Keratinocyte (primary cell): ENCODE measurements around the gene LGALS7. TPM values are rescaled to one million over a fixed set of nuclear protein-coding genes. Genes with fewer than 3 reads are reported as not detected.

Experiments used
- DNase-seq: peaks from one replicate; pipeline ENCODE4 v3.0.0-alpha.2; 2011; ENCODE audit warnings: low read depth, missing footprints, low spot score
- FAIRE-seq: peaks from 2 replicates; lab custom pipeline; 2011; peaks lifted over from hg19 to GRCh38; lab: Jason Lieb, UNC
- H2AFZ ChIP-seq: 2 replicates; pipeline ENCODE4 v1.6.0; 2012; ENCODE audit warnings: low read length, control low read depth, inconsistent platforms; ENCODE audit not compliant: control insufficient read depth
- H3K27ac ChIP-seq: 2 replicates; pipeline ENCODE4 v1.5.1; 2011; ENCODE audit warnings: low read length; ENCODE audit not compliant: control insufficient read depth, insufficient read depth
- H3K27me3 ChIP-seq: 3 replicates; pipeline ENCODE4 v1.6.0; 2011; ENCODE audit warnings: low read length; ENCODE audit not compliant: control insufficient read depth, insufficient read depth; ENCODE audit errors: extremely low read depth
- H3K36me3 ChIP-seq, 2 experiments: 2 replicates in 1 of 2; 3 replicates in 1 of 2; pipeline ENCODE4 v1.5.1; 2011; ENCODE audit warnings: low read length in 2 of 2, mild to moderate bottlenecking in 1 of 2; ENCODE audit not compliant: control insufficient read depth in 2 of 2, insufficient read depth in 2 of 2; ENCODE audit errors: extremely low read depth in 1 of 2
- H3K4me1 ChIP-seq: 3 replicates; pipeline ENCODE4 v1.5.1; 2011; ENCODE audit warnings: low read length; ENCODE audit not compliant: control insufficient read depth, insufficient read depth; ENCODE audit errors: extremely low read depth
- H3K4me2 ChIP-seq: 3 replicates; pipeline ENCODE4 v1.6.0; 2011; ENCODE audit warnings: low read depth, low read length; ENCODE audit not compliant: control insufficient read depth, insufficient read depth; ENCODE audit errors: extremely low read depth
- H3K4me3 ChIP-seq, 3 experiments: fragments of 200-600 bp in 1 of 3; sonication (generic) in 1 of 3; 2 replicates in 2 of 3; 3 replicates in 1 of 3; pipeline ENCODE4 v1.5.1; 2011 to 2016; ENCODE audit warnings: low read length in 3 of 3, mild to moderate bottlenecking in 3 of 3, control low read depth in 2 of 3, inconsistent platforms in 1 of 3, low read depth in 1 of 3, mixed read lengths in 1 of 3, mixed run types in 1 of 3, moderate library complexity in 1 of 3; ENCODE audit not compliant: control insufficient read depth in 2 of 3, insufficient read depth in 2 of 3; ENCODE audit errors: extremely low read depth in 1 of 3
- H3K79me2 ChIP-seq: 2 replicates; pipeline ENCODE4 v1.6.0; 2012; ENCODE audit warnings: low read length; ENCODE audit not compliant: control insufficient read depth, insufficient read depth
- H3K9ac ChIP-seq: 3 replicates; pipeline ENCODE4 v1.6.0; 2011; ENCODE audit warnings: low read length; ENCODE audit not compliant: control insufficient read depth, insufficient read depth; ENCODE audit errors: extremely low read depth
- H3K9me1 ChIP-seq: 3 replicates; pipeline ENCODE4 v1.6.0; 2011; ENCODE audit warnings: low read length; ENCODE audit not compliant: control insufficient read depth, insufficient read depth; ENCODE audit errors: extremely low read depth
- H3K9me3 ChIP-seq: 2 replicates; pipeline ENCODE4 v1.5.1; 2012; ENCODE audit warnings: low read depth, low read length; ENCODE audit not compliant: control insufficient read depth
- H4K20me1 ChIP-seq: 3 replicates; pipeline ENCODE4 v1.6.0; 2011; ENCODE audit warnings: low read length; ENCODE audit not compliant: control insufficient read depth, insufficient read depth; ENCODE audit errors: extremely low read depth
- EZH2 ChIP-seq: IDR thresholded peaks from one replicate; pipeline ENCODE4 v1.6.1; 2012; ENCODE audit warnings: inconsistent platforms, mild to moderate bottlenecking, low read length, moderate library complexity
- dilution Hi-C: fragments of 300-500 bp; cut with MboI; formaldehyde crosslinking; loops from one replicate; pipeline ENCODE4 v1.7.0; 2020; ENCODE audit warnings: low sequenced_read_pairs; ENCODE audit not compliant: extremely low pct_ligation_motif_present
- polyA plus RNA-seq, 5 experiments: library from polyadenylated mRNA; depleted of rRNA in 3 of 5; stranded (reverse) in 3 of 5; stranded (forward) in 1 of 5; unstranded in 1 of 5; fragments of >200 nt; gene quantifications; 1 replicate in 1 of 5; 2 replicates in 3 of 5; 3 replicates in 1 of 5; pipeline versions ENCODE4 v1.2.1 to v1.2.3, GENCODE V29; 2011 to 2012; ENCODE audit warnings: missing spikeins in 2 of 5, low read depth in 1 of 5, low replicate concordance in 1 of 5
- small RNA-seq, 3 experiments: library from RNA; depleted of rRNA; stranded (forward); fragments of <200 nt; gene quantifications; one replicate each; pipeline ENCODE3, GENCODE V24; 2012; ENCODE audit warnings: low read depth in 3 of 3, low replicate concordance in 1 of 3; ENCODE audit not compliant: insufficient read length in 3 of 3
- TF ChIP-seq, protein P1 (sequence below), 3 experiments: IDR thresholded peaks in 1 of 3; conservative IDR thresholded peaks in 1 of 3; optimal IDR thresholded peaks in 1 of 3; 2 replicates in 2 of 3; 3 replicates in 1 of 3; pipeline versions ENCODE3 to v1.5.1; 2011; ENCODE audit warnings: low read length in 3 of 3, mild to moderate bottlenecking in 3 of 3, moderate library complexity in 2 of 3, control low read depth in 1 of 3, inconsistent platforms in 1 of 3; ENCODE audit not compliant: insufficient read depth in 2 of 3; ENCODE audit errors: extremely low read depth in 1 of 3

The LGALS7 gene
- polyA plus RNA-seq, 1 donor (not counting 4 experiments of a cell fraction or from before 2014, with no cell fraction given) = 9.1 TPM

DNA sequence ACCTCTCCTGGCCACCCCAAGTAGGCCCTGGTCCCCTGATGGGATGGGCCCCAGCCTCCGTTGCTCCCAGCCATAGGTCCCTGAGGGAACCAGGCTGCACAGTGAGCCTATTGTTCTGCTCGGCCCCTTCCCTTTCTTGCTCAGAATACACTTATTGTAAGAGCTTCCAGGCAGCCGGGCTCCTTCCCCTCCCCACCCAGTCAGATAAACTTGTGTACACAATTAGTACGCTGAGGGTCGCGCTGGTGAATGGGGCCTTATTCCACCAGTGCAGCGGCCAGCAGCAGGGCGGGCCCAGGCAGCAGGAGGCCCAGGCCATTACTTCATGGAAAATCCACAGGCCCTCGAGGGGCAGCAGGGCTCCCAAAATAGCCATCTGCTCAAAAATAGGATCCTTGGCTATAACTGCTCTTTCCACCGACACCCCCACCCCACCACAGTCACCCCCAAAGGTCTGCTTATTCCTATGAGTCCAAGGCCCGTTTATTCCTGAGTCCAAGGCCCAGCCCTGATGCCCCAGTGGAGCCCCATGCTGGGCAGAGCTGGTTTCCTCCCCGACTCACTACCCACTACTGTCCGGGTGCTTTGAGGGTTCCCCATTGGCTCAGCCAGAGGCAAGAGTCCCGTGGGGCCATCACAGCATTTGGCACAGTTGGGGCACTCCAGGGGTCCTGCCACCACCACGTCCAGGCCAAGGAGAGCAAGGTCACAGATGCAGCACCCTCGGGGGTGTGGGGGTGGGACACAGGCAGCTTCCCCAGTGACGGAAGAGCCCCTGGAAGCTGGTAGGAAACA is 51.1 kb downstream of the LGALS7 start:
- no peak overlapping the region for H3K27ac ChIP-seq
- TF ChIP-seq EZH2 = no peak
- TF ChIP-seq, protein P1, sequence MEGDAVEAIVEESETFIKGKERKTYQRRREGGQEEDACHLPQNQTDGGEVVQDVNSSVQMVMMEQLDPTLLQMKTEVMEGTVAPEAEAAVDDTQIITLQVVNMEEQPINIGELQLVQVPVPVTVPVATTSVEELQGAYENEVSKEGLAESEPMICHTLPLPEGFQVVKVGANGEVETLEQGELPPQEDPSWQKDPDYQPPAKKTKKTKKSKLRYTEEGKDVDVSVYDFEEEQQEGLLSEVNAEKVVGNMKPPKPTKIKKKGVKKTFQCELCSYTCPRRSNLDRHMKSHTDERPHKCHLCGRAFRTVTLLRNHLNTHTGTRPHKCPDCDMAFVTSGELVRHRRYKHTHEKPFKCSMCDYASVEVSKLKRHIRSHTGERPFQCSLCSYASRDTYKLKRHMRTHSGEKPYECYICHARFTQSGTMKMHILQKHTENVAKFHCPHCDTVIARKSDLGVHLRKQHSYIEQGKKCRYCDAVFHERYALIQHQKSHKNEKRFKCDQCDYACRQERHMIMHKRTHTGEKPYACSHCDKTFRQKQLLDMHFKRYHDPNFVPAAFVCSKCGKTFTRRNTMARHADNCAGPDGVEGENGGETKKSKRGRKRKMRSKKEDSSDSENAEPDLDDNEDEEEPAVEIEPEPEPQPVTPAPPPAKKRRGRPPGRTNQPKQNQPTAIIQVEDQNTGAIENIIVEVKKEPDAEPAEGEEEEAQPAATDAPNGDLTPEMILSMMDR (optimal IDR thresholded peaks at IDR 0.05 in 1 of 3, IDR thresholded peaks at IDR 0.05 in 1 of 3, conservative IDR thresholded peaks at IDR 0.05 in 1 of 3; ENCODE audit: extremely low read depth in 1 of 3, insufficient read depth in 2 of 3, low read length in 3 of 3) = no peak
- H3K4me2 ChIP-seq = no peak overlapping the region
- FAIRE-seq (no peak), DNase-seq (no peak)
- H3K79me2 ChIP-seq = peaks cover 35% of the 10 kb centered on the region
- H3K36me3 ChIP-seq = peaks cover 81 to 87% of the 10 kb centered on the region in 2 experiments
- H3K9me1 ChIP-seq = peaks cover 3% of the 10 kb centered on the region
- no peaks in the 10 kb centered on the region for H3K27me3 ChIP-seq
- H3K9ac ChIP-seq = no peak overlapping the region
- H3K4me1 ChIP-seq = peaks cover 8% of the 10 kb centered on the region
- no peak overlapping the region for H2AFZ ChIP-seq
- dilution Hi-C loops = no loop called here
- no peak overlapping the region for H3K4me3 ChIP-seq
- no peaks in the 10 kb centered on the region for H3K9me3 ChIP-seq
- H4K20me1 ChIP-seq = peaks cover 4% of the 10 kb centered on the region

DNA sequence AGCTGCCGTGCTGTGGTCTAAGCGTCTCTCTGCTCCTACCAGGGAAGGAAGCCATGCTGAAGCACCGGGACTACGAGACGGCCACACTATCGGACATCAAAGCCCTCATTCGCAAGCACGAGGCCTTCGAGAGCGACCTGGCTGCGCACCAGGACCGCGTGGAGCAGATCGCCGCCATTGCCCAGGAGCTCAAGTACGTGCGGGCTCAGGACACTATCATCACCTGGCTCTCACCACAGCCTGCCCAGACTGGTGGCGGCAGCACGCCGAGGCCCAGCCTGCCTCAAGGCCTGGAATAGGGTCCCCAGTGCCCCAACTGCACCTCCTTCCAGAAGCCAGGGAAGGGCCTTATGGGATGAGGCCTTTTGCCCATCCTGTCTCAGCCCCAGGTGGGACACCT is 51.8 kb downstream of the LGALS7 start:
- Histone ChIP-seq H3K9ac (no peak overlapping the region), H3K4me2 (no peak overlapping the region), H3K27ac (no peak overlapping the region), H3K4me1 (peaks cover 8% of the 10 kb centered on the region), H3K9me1 (peaks cover 3% of the 10 kb centered on the region), H3K27me3 (no peaks in the 10 kb centered on the region), H3K79me2 (peaks cover 35% of the 10 kb centered on the region), H3K36me3 (peaks cover 81 to 84% of the 10 kb centered on the region in 2 experiments), H2AFZ (no peak overlapping the region), H3K4me3 (no peak overlapping the region), H4K20me1 (peaks cover 4% of the 10 kb centered on the region), H3K9me3 (no peaks in the 10 kb centered on the region)
- dilution Hi-C loops = no loop called here
- FAIRE-seq (no peak), DNase-seq (no peak)
- TF ChIP-seq EZH2 = no peak
- TF ChIP-seq, protein P1 (optimal IDR thresholded peaks at IDR 0.05 in 1 of 3, IDR thresholded peaks at IDR 0.05 in 1 of 3, conservative IDR thresholded peaks at IDR 0.05 in 1 of 3; ENCODE audit: extremely low read depth in 1 of 3, insufficient read depth in 2 of 3, low read length in 3 of 3) = no peak

Small RNA genes within 50 kb of the gene (small RNA-seq; reads per million reads assigned to genes)
- gene RNU6-140P = 0 reads per million in 3 experiments

Other genes with a start within 250 kb of the LGALS7 start
- gene MAP4K1, start 155.6 kb downstream of the LGALS7 start, polyA plus RNA-seq = 0.22 to 0.25 TPM in 2 of 3 replicates, not detected in the other
- gene EIF3K, start 154.3 kb downstream of the LGALS7 start, polyA plus RNA-seq = 240 to 304 TPM (median 260 TPM) in 3 replicates
- gene ACTN4, start 125.9 kb downstream of the LGALS7 start, polyA plus RNA-seq = 463 to 720 TPM (median 526 TPM) in 3 replicates
- 5.6 to 20.4 TPM (median 6.0 TPM) in 3 replicates for gene CAPN12, start 29.0 kb downstream of the LGALS7 start, polyA plus RNA-seq
- gene LGALS7B, start 15.7 kb upstream of the LGALS7 start, polyA plus RNA-seq = 1,330 to 7,133 TPM (median 1,668 TPM) in 3 replicates
- gene LGALS4, start 39.4 kb upstream of the LGALS7 start, polyA plus RNA-seq = 0.11 to 0.30 TPM (median 0.13 TPM) in 3 replicates
- 64.9 to 85.5 TPM (median 72.1 TPM) in 3 replicates for gene ECH1, start 58.3 kb upstream of the LGALS7 start, polyA plus RNA-seq
- gene HNRNPL, start 76.5 kb upstream of the LGALS7 start, polyA plus RNA-seq = 144 to 343 TPM (median 308 TPM) in 3 replicates
- 3.2 to 6.3 TPM (median 4.3 TPM) in 3 replicates for gene RINL, start 104.8 kb upstream of the LGALS7 start, polyA plus RNA-seq
- 46.6 to 57.4 TPM (median 47.6 TPM) in 3 replicates for gene SIRT2, start 126.1 kb upstream of the LGALS7 start, polyA plus RNA-seq
- 12.3 to 14.4 TPM (median 13.7 TPM) in 3 replicates for gene NFKBIB, start 126.5 kb upstream of the LGALS7 start, polyA plus RNA-seq
- gene CCER2, start 138.7 kb upstream of the LGALS7 start, polyA plus RNA-seq = 0.14 to 0.24 TPM (median 0.17 TPM) in 3 replicates
- 13.9 to 19.2 TPM (median 16.4 TPM) in 3 replicates for gene SARS2, start 157.2 kb upstream of the LGALS7 start, polyA plus RNA-seq
- 37.7 to 65.9 TPM (median 43.4 TPM) in 3 replicates for gene MRPS12, start 157.4 kb upstream of the LGALS7 start, polyA plus RNA-seq
- 5.4 to 7.7 TPM (median 6.5 TPM) in 3 replicates for gene FBXO17, start 202.2 kb upstream of the LGALS7 start, polyA plus RNA-seq